ENCODE results near the gene CHN1. TPM values are rescaled to one million over a fixed set of nuclear protein-coding genes. Genes with fewer than 3 reads are reported as not detected.

CHN1 gene
- total and polyA plus RNA-seq, 2 of the 8 experiments (the other 6 are each of a cell fraction or from before 2014, with no cell fraction given), result 54.0 to 65.7 TPM

- TF ChIP-seq, protein P1, sequence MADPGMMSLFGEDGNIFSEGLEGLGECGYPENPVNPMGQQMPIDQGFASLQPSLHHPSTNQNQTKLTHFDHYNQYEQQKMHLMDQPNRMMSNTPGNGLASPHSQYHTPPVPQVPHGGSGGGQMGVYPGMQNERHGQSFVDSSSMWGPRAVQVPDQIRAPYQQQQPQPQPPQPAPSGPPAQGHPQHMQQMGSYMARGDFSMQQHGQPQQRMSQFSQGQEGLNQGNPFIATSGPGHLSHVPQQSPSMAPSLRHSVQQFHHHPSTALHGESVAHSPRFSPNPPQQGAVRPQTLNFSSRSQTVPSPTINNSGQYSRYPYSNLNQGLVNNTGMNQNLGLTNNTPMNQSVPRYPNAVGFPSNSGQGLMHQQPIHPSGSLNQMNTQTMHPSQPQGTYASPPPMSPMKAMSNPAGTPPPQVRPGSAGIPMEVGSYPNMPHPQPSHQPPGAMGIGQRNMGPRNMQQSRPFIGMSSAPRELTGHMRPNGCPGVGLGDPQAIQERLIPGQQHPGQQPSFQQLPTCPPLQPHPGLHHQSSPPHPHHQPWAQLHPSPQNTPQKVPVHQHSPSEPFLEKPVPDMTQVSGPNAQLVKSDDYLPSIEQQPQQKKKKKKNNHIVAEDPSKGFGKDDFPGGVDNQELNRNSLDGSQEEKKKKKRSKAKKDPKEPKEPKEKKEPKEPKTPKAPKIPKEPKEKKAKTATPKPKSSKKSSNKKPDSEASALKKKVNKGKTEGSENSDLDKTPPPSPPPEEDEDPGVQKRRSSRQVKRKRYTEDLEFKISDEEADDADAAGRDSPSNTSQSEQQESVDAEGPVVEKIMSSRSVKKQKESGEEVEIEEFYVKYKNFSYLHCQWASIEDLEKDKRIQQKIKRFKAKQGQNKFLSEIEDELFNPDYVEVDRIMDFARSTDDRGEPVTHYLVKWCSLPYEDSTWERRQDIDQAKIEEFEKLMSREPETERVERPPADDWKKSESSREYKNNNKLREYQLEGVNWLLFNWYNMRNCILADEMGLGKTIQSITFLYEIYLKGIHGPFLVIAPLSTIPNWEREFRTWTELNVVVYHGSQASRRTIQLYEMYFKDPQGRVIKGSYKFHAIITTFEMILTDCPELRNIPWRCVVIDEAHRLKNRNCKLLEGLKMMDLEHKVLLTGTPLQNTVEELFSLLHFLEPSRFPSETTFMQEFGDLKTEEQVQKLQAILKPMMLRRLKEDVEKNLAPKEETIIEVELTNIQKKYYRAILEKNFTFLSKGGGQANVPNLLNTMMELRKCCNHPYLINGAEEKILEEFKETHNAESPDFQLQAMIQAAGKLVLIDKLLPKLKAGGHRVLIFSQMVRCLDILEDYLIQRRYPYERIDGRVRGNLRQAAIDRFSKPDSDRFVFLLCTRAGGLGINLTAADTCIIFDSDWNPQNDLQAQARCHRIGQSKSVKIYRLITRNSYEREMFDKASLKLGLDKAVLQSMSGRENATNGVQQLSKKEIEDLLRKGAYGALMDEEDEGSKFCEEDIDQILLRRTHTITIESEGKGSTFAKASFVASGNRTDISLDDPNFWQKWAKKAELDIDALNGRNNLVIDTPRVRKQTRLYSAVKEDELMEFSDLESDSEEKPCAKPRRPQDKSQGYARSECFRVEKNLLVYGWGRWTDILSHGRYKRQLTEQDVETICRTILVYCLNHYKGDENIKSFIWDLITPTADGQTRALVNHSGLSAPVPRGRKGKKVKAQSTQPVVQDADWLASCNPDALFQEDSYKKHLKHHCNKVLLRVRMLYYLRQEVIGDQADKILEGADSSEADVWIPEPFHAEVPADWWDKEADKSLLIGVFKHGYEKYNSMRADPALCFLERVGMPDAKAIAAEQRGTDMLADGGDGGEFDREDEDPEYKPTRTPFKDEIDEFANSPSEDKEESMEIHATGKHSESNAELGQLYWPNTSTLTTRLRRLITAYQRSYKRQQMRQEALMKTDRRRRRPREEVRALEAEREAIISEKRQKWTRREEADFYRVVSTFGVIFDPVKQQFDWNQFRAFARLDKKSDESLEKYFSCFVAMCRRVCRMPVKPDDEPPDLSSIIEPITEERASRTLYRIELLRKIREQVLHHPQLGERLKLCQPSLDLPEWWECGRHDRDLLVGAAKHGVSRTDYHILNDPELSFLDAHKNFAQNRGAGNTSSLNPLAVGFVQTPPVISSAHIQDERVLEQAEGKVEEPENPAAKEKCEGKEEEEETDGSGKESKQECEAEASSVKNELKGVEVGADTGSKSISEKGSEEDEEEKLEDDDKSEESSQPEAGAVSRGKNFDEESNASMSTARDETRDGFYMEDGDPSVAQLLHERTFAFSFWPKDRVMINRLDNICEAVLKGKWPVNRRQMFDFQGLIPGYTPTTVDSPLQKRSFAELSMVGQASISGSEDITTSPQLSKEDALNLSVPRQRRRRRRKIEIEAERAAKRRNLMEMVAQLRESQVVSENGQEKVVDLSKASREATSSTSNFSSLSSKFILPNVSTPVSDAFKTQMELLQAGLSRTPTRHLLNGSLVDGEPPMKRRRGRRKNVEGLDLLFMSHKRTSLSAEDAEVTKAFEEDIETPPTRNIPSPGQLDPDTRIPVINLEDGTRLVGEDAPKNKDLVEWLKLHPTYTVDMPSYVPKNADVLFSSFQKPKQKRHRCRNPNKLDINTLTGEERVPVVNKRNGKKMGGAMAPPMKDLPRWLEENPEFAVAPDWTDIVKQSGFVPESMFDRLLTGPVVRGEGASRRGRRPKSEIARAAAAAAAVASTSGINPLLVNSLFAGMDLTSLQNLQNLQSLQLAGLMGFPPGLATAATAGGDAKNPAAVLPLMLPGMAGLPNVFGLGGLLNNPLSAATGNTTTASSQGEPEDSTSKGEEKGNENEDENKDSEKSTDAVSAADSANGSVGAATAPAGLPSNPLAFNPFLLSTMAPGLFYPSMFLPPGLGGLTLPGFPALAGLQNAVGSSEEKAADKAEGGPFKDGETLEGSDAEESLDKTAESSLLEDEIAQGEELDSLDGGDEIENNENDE (IDR thresholded peaks at IDR 0.05; ENCODE audit: insufficient replicate concordance, low read length), result no peak
These were observed 2.8 kb upstream of the CHN1 start (continued) for GRCh38 chr2:175008009-175008408.

All from H1 (cell line).